Dermis microvascular lymphatic vessel endothelial cell (primary cell): ENCODE measurements around the gene ASGR2. TPM values are rescaled to one million over a fixed set of nuclear protein-coding genes. Genes with fewer than 3 reads are reported as not detected.
"Not testable (repeated sequence)": the region's sequence is repeated elsewhere in the genome, so short reads cannot be mapped to it uniquely, and the experiment has no call there.

ENCODE experiments used
- DNase-seq, 2 donors: peaks; one replicate each; pipeline versions ENCODE4 v3.0.0 to v3.0.0-alpha.2; 2010; ENCODE audit warnings: low read depth in 2 of 2
- total RNA-seq: library from RNA; depleted of rRNA; stranded (reverse); fragments of >200 nt; gene quantifications from 2 replicates; pipeline ENCODE4 v1.2.1, GENCODE V29; 2014

Gene ASGR2
- total RNA-seq, 1 donor from 2014 or later, result under 0.01 TPM

DNA sequence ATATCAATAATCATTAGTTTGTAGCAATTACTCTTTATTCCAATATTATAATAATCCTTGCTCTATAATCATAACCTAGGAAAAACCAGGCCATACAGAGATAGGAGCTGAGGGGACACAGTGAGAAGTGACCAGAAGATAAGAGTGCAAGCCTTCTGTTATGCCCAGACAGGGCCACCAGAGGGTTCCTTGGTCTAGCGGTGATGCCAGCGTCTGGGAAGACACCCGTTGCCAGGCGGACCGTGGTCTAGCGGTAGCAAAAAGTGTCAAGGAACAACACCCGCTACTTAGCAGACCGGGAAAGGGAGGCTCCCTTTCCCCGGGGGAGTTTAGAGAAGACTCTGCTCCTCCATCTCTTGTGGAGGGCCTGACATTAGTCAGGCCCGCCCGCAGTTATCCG lies 11.8 kb upstream of the ASGR2 start:
- DNase-seq, result not testable (repeated sequence)

DNA sequence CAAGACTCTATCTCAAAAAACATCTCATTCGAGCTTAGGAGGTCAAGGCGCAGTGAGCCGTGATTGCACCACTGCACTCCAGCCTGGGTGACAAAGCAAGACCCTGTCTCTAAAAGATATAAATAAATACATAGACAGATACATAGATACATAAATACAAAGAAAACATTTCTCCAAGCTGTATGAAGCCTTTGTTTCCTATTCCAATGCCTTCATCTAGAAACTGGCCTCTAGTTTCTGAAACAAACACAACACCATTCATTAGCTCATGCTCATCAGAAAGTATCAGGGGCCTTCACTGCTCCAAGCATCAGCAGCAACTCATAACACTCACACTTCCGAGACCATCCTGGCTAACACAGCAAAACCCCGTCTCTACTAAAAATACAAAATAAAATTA lies 10.3 kb upstream of the ASGR2 start:
- no peak for DNase-seq

DNA sequence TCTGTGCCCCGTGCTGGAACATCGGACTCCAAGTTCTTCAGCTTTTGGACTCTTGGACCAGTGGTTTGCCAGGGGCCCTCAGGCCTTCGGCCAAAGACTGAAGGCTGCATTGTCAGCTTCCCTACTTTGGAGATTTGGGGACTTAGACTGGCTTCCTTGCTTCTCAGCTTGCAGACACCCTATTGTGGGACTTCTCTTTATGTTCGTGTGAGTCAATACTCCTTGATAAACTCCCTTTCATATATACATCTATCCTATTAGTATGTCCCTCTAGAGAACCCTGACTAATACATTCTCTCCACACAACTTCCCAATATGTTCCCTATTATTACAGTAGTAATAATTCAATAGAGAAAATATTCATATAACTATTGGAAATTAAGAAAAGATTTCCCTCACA lies 9.2 kb upstream of the ASGR2 start:
- no peak for DNase-seq

DNA sequence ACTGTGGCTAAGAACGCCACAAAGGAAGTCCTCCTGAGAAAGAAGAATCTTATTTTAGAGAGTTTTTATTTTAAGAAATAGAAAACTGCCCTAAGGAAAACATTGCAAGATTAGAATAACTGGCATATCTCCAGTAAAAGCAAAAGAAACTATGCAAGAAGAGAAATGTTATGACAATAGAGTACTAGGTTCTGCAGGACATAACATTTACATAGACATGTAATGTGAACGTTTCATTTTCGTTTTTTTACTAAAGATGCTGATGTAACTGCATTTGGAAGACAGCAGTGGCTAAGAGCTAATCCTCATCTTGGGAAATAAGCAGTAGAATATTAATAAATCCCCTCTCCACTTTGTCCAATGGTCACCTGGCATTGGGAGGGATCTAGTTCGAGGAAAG lies 7.8 kb upstream of the ASGR2 start:
- DNase-seq, result peak in 1 of 2 donors; percentile 36

DNA sequence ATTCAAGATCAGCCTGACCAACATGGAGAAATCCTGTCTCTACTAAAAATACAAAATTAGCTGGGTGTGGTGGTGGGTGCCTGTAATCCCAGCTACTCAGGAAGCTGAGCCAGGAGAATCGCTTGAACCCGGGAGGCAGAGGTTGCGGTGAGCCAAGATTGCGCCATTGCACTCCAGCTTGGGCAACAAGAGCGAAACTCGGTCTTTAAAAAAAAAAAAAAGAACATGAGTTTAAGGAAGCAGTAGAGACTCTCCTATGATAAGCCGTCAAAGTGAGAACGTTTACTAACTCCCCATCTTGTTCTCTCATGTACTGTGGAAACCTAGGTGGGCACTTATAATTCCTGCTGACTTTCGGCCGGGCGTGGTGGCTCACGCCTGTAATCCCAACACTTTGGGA lies 6.0 kb upstream of the ASGR2 start:
- not testable (repeated sequence) for DNase-seq

DNA sequence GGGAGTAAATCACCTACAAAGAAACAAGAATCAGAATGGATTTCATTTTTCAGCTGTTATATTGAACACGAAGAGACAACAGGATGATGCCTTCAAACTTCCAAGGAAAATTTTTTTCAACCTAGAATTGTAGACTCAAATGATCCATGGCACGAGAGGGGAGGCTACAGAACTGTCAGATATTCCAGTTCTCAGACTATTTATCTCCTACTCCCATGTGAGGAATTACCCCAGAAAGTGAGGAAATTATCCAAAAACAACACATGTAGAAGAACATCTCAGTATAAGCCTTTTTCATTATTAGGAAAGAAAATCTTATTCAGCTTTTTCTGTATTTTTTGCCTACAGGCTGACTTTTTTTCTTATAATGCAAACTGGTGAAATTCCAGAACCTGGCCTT lies 5.5 kb upstream of the ASGR2 start:
- DNase-seq, result no peak

DNA sequence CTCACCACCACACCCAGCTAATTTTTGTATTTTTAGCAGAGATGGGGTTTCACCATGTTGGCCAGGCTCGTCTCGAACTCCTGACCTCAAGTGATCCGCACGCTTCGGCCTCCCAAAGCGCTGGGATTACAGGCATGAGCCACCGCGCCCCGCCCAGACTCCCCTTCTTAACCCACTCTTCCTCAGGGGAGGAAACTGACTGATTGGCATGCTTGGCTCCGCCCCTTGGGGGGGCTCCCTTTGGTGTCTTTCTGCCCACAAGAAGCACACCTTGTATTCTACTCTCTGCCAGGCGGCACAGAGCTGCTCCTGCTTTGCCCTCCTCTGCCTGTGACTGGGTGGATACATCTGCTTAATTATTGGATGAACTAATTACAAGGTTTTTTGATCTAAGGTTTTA lies 4.7 kb upstream of the ASGR2 start:
- no peak for DNase-seq

DNA sequence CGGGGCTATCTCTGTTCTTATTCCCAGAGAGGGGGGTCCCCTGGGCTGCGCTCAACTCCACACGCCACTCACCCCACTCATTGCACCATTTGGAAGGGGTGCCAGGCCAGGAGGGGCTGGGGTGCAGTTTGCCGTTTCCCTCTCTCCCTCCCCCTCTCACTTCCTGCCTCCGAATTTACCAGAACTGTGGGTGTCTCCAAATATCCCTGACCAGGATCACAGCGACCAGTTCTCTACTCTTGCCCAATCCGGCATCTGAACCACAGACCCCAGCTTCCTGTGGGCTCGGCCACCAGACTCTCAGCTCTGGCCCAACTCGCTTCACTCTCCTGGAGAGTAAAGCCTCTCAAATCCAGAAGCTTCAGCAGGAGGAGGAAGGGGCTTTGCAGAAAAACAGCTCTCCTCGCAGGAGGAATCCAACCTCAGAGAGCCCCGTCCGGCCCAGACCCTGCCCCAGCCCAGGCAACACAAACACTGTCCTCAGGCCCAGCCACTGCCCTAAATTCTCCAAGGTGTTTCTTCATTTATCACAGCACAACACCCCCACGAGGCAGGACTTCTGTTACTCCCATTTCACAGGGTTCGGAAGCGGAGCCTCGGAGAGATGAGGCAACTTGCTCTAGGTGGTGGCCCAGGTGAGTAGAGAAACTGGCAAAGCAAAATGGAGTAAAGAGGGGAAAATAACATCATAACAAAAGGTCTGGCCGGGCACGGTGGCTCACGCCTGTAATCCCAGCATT lies 423 bp upstream of the ASGR2 start:
- no peak for DNase-seq

DNA sequence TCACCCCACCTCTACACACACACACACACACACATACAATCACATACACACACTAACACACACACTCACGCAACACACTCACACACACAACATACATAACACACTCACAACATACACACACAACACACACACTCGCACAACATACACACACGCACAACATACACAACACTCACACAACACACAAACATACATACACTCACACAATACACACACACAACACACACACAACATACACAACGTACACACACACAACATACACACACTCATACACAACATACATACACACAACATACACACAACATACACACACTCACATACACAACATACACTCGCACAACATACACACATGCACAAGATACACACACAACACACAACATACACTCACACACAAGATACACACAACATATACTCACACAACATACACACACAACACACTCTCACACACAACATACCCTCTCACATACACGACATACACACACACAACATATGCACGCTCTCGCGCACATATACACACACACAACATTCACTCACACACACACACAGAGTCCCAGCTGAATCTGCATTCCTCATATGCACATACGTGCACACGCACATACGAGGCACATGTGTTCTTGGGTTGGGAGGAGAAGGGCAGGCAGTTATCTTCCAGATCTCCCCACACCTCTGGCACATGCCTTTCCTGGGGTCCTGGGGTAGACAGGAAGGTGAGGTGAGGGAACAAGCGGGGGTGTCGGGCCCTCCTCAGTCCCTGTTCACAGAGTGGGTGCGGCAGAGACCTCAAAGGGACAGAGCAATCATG lies 1.1 kb downstream of the ASGR2 start:
- no peak for DNase-seq

DNA sequence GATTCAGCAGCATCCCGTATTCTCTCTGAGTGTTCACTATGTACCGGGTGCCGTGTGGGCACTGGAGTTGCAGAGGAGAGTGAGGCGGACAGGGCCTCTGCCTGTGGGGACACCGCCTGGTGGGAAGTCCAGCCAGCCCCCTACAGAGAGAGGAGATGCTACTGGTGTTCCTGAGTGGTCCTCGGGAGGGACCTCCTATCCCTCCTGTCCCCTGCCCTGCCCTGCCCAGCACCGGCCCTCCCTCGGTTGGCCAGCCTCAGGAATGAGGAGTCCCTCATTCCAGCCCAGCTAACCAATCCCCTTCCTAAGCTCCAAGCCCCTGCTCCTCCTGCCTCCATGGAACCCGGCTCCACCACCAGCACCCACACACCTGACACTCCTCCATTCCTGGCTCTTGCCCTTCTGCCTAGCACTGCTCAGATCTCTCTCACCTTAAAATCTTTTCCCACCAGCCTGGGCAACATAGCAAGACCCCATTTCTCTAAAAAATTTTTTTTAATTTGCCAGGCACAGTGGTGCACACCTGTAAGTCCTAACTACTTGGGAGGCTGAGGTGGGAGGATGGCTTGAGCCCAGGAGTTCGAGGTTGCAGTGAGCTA lies 2.0 kb downstream of the ASGR2 start:
- DNase-seq, result no peak

DNA sequence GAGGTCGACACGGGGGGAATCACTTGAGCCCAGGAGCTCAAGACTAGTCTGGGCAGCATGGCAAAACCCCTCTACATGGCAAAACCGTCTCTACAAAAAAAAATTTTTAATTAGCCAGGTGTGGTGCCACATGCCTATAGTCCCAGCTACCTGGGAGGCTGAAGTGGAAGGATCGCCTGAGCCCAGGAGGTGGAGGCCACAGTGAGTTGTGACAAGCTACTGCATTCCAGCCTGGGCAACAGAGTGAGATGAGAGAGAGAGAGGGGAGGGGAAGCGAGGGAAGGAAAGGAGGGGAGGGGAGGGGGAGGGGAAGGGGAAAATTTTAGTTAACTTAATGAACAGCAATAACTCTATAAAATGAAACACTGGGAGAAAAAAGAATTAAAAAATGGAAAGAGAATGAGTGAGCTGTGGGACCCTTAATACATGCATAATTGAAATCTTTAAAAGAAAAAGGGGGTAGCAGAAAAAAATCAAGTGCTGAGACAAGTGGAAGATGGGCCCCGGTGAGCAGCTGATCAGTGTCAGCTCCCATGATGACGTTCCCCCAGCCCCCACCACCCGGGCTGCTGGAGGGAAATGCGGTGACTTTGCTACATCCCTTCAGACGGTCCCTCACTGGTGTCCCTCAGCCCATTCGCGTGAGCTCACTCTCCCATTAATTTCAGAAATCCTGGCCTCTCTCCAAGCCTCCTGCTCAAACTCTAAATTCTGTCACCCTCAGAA lies 2.7 kb downstream of the ASGR2 start:
- DNase-seq, result no peak

DNA sequence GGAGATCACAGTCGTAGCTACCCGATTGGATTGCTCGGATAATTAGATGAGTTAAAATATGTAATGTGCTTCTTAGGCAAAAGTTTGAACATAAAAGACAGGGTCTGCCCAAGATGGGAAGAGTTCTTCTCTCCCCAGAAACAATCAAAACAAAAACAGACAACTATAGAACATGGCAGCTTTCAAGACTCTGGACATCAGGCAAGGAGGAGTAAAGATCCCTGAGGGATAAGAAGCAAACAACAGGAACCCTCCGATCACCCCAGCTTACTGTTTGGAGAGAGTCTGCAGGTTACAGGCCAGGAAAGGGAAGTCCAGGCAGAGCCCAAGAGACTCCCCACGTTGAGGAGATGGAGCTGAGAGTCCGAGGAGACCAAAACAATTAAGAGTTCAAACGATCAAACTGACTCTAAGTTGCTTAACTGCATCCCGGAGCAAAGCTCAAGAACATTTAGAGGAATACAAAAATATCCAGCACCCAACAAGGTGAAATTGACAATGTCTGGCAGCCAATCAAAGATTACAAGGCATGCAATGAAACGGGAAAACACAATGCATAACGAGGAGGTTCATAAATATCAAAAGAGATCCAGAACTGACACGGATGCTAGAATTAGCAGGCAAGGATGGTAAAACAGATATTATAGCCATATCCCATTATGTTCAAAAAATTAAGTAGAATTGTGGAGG lies 3.9 kb downstream of the ASGR2 start:
- no peak for DNase-seq

DNA sequence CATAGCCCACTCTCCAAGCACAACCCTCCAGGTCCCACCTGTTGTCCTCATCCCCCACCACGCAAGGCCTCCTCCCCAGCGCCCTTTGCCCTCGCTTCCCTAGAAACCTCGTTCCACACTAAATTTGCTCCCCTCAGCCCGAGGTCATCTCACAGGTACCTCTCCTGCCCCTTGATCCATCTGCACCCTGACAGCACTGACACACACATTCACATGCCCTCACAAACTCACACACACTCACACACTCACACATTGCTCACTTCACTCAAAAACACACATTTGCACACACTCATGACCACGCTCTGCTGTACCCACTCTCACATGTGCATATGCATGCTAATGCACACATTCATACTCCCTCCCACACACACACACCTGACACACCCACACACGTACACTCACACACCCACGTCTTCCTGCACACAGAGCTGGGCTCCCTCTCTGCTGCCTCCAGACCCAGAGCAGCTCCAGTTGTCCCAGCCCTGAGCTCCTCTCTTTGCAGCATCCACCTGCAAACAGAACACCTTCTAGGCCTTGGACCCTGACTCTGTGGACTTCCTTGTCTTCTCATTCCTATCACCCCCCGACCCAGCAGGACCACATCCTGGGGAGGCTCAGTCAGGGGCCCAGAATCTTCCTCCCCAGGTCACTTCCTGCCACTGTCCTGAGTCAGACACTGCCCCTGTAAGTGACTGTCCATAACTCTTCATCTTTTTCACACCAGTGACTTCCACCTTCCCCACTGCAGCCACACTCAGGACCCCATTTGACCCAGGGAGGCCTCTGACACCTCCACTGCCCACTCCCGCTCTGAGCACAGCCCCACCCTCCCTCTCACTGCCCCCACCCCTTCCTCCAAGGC lies 4.9 kb downstream of the ASGR2 start:
- DNase-seq, result no peak

DNA sequence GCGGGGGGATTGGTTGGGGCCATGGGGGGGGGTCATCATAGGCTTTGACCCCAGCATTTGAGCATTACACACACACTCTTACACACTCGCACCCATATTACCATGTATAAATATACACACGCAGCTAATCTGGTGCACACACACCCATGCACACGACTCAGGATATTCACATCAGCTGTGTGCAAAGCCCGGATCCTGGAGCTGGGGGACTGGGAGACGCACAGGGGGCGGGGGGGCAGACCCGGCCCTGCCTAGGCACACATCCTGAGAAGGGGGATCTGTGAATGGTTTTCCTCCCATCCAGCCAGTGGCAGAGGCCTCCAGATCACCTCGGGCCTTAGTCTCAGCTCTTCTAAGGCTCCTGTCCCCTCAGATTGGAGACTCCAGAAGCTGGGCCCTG lies 5.6 kb downstream of the ASGR2 start:
- no peak for DNase-seq

DNA sequence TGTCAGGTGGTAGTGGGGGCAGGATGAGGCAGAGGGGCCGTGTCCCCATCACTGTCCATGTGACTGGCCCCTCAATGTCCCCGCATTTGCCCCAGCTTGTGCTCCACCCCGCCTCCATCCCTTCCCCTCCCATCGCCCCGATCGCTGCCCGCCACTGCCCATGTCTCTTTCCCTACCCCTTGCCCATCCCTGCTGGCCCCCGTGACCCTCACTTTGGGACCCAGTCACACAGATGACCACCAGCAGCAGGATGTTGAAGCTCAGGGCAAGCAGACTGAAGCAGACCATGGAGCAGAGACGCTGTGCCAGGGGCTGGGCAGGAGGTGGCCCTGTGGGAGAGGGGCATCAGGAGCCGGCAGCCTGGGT lies 6.1 kb downstream of the ASGR2 start:
- DNase-seq, result no peak

DNA sequence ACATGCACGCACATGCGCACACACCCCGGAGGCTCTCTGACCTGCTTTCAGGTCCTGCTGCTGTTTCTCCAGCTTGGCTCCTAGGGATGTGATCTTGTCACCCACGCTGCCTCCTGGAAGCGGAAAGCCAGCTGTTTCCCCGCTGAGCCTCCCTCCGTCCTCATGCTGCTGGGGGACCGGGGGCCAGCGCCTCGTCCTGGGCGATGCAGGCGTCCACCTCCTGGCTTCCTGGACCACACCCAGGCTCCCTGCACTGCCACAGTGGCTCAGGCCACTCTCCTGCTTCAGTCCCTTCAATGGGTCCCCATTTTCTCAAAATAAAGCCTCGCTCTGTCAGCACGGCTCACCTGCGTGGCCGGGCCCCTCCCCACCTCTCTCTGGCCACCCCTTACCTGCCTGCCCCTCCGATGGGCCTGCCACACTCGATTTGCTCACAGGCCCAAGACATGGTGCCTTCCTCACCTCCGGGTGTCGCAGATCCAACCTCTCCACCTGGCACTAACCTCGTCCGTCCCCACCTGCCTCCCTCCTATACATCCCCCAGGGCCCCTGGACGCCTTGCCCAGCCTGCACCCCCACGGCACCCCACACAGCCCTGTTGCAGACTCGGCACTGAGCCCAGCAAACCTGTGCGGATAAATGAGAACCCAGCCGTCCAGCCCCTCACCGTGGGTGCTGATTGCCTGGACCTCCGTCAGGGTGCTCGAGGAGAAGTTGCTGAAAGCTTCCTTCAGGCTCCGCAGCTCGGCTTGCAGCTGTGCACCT lies 6.6 kb downstream of the ASGR2 start:
- no peak for DNase-seq

DNA sequence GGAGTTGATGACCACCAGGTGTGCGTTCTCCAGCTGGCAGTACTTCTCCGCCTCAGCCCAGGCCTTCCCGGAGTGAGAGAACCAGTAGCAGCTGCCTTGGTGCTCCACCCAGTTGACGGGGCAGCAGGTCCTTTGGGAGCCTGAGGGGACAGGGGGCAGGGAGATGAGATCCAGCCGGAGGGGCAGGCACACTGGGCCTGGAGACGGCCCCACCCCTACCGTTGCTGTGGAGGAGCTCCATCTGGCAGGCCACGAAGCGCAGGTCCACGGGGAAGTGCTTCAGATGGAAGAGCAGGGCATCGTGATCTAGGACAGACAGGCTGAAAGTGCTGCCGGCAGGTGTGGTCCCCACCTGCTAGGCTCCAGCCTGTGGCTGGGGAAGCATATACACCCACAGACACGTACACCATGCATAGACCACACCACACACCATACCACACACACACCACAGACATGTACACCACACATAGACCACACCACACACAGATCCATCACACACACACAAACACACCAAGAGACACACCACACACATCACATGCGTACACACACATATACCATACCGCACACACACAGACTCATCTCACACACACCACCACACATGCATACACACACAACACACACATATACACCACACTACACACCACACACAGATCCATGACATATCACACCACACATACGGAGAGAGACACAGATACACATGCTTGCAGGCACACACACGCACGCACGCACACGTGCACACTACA lies 7.4 kb downstream of the ASGR2 start:
- no peak for DNase-seq

DNA sequence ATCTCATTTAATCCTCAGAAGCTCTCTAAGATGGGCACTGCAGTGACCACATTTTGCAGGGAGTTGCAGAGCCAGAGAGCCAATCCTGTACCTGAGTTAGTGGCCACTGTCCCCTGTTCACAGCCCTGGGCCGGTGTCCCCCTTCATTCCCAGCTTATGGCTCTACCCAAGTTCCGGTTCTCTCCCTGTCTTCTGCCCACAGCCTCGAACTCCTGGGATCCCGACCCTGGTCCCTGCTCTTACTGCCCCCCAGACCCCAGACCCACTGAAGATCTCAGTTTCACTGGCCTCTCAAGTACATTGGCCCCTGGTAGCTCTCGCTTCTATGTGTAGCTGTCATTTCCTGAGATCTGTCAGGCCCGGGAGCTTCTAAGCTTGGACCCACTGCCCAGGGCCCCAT lies 12.2 kb downstream of the ASGR2 start:
- no peak for DNase-seq

DNA sequence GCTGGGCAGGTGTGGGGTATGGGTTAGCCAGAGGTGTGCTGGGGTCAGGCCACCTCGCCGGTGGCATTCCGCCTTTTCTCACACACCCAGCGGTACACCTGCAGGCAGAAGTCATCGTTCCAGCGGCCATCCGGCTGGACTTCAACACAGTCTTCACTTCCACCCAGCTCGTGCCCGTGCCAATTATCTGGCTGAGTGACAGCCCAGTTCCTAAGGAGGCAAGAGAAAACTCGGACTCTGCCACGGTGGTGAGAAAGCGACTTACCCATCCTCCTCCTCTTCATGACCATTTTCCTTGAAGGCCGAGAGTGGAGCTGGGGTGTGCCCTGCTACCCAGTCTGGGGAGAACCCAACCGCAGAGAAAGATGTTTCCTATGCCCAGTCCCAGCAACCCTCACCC lies 13.1 kb downstream of the ASGR2 start:
- DNase-seq, result no peak
